ENCODE results near the gene MRPS12. TPM values are rescaled to one million over a fixed set of nuclear protein-coding genes. Genes with fewer than 3 reads are reported as not detected.

Gene MRPS12
- total RNA-seq, 1 experiment from 2014 or later: 81.3 TPM

DNA sequence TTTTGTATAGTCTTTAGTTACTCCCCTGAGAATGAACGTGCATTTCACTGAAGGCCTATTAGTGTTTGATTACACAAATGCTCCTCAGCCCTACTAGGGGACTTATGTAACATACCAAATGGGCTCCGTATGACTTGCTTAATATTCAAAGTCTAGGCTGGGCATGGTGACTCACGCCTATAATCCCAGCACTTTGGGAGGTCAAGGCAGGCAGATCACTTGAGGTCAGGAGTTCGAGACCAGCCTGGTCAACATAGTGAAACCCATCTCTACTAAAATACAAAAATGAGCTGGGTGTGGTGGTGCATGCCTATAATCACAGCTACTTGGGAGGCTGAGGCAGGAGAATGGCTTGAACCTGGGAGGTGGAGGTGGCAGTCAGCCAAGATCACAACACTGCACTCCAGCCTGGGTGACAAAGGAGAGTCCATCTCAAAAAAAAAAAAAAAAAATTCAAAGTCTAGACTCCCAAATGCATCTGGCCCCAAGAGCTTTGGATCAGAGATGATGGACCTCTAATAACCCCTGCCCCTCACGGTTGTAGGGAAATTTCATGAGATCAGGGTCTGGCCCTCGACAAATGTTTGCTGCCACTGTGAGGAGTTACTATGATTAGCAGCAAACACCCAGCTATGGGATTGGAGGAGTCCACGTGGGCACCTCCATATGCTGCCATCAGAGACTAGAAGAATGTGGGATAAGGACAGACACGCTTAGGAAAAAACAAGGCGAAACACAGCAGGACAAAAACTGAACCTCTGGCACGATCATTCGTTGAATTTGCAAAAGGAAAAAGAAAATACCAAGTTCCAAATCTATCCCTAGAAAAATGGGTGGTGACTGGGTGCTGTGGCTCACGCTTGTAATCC is 40.2 kb downstream of the MRPS12 start:
- peaks cover 5% of the 10 kb centered on the region for H3K23me2 ChIP-seq (ENCODE audit: insufficient read length, low read depth, low read length, poor library complexity, severe bottlenecking)
- peak overlapping the region in 1 of 3 experiments; percentile 71; a peak in 2 of 7 replicates for H3K27ac Mint-ChIP-seq
- TF ChIP-seq, protein P1, sequence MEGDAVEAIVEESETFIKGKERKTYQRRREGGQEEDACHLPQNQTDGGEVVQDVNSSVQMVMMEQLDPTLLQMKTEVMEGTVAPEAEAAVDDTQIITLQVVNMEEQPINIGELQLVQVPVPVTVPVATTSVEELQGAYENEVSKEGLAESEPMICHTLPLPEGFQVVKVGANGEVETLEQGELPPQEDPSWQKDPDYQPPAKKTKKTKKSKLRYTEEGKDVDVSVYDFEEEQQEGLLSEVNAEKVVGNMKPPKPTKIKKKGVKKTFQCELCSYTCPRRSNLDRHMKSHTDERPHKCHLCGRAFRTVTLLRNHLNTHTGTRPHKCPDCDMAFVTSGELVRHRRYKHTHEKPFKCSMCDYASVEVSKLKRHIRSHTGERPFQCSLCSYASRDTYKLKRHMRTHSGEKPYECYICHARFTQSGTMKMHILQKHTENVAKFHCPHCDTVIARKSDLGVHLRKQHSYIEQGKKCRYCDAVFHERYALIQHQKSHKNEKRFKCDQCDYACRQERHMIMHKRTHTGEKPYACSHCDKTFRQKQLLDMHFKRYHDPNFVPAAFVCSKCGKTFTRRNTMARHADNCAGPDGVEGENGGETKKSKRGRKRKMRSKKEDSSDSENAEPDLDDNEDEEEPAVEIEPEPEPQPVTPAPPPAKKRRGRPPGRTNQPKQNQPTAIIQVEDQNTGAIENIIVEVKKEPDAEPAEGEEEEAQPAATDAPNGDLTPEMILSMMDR (conservative IDR thresholded peaks at IDR 0.05): no peak
- no peak overlapping the region for H2BK20ac ChIP-seq (ENCODE audit: low read depth, low read length, poor library complexity, severe bottlenecking)
- no peaks in the 10 kb centered on the region; a peak in 1 of 5 replicates for H3K9me3 Mint-ChIP-seq
- H3K27me3 Mint-ChIP-seq (ENCODE audit: low read depth): no peaks in the 10 kb centered on the region
- H3K9ac ChIP-seq (ENCODE audit: extremely low read depth, insufficient read length, low read length): no peak overlapping the region
- peaks cover 7 to 13% of the 10 kb centered on the region in 2 experiments for H3K4me1 Mint-ChIP-seq
- H3K56ac ChIP-seq (ENCODE audit: insufficient read length, low read depth, low read length): no peak overlapping the region
- no peak overlapping the region for H4K8ac ChIP-seq (replicated peaks; ENCODE audit: insufficient read length, low read depth, low read length)
- H3K4me2 ChIP-seq (ENCODE audit: insufficient read depth, insufficient read length, low read length): no peak overlapping the region
- no peaks in the 10 kb centered on the region for H3K79me2 ChIP-seq (ENCODE audit: insufficient read depth, low read length)
- H4K5ac ChIP-seq (ENCODE audit: insufficient read length, low read depth, low read length): no peak overlapping the region
- no peak overlapping the region for H2BK12ac ChIP-seq (ENCODE audit: insufficient read length, low read depth, low read length)
- no peaks in the 10 kb centered on the region for H3K27me3 ChIP-seq (ENCODE audit: insufficient read depth, low read length)
- H3K79me1 ChIP-seq (ENCODE audit: insufficient read depth, low read depth, low read length, poor library complexity, severe bottlenecking): no peaks in the 10 kb centered on the region
- no peak overlapping the region for H3K14ac ChIP-seq (ENCODE audit: insufficient read depth, low read length)
- no peak overlapping the region for H3K4ac ChIP-seq (ENCODE audit: low read depth, low read length)
- H3K36me3 Mint-ChIP-seq (ENCODE audit: insufficient read depth in 1 of 3, low read depth in 3 of 3): peaks cover under 1 to 26% (median 22%) of the 10 kb centered on the region in 3 experiments
- H3K18ac ChIP-seq (ENCODE audit: insufficient read length, low read depth, low read length): no peak overlapping the region
- WGBS (ENCODE audit: extremely low coverage, insufficient read length, low lambda C conversion rate): no CpG with 5 or more reads among the region's 12 CpGs
- no peaks in the 10 kb centered on the region for H3K9me3 ChIP-seq (ENCODE audit: control insufficient read depth, low read depth, low read length)
- H2BK120ac ChIP-seq (ENCODE audit: low read depth, low read length, poor library complexity, severe bottlenecking): no peak overlapping the region
- H3K23ac ChIP-seq (ENCODE audit: insufficient read length, low read depth, low read length): no peak overlapping the region
- DNase-seq: no peak
- H3K4me3 Mint-ChIP-seq: no peak overlapping the region
- no peak overlapping the region for H3K27ac ChIP-seq (ENCODE audit: insufficient read length, low read depth, low read length)
- no peak overlapping the region for H3T11ph ChIP-seq (ENCODE audit: low read length)
- no peaks in the 10 kb centered on the region for H3K4me1 ChIP-seq (ENCODE audit: insufficient read depth, low read length)
- no peak overlapping the region for H2BK5ac ChIP-seq (ENCODE audit: insufficient read length, low read length)
- no peak overlapping the region for H2AK5ac ChIP-seq (ENCODE audit: insufficient read length, low read length)
- no peak overlapping the region for H2AFZ ChIP-seq (ENCODE audit: low read length)
- H4K91ac ChIP-seq (ENCODE audit: insufficient read length, low read depth, low read length): no peak overlapping the region
- no peaks in the 10 kb centered on the region for H4K20me1 ChIP-seq (ENCODE audit: control insufficient read depth, insufficient read depth, insufficient read length)
- no peak overlapping the region for H2BK15ac ChIP-seq (ENCODE audit: low read depth, low read length)

Data from H9 (cell line).